22Rv1 (cell line): ENCODE results near the gene TECPR2.

ENCODE experiments used
- ZFX ChIP-seq: fragments of 450-650 bp; IDR thresholded peaks from 2 replicates; pipeline ENCODE4 v1.6.1; 2017; ENCODE audit warnings: antibody characterized with exemption, borderline replicate concordance
- TF ChIP-seq, protein P1 (sequence below): fragments of 450-650 bp; IDR thresholded peaks from 2 replicates; pipeline ENCODE4 v1.5.1; 2017; ENCODE audit warnings: mild to moderate bottlenecking

DNA sequence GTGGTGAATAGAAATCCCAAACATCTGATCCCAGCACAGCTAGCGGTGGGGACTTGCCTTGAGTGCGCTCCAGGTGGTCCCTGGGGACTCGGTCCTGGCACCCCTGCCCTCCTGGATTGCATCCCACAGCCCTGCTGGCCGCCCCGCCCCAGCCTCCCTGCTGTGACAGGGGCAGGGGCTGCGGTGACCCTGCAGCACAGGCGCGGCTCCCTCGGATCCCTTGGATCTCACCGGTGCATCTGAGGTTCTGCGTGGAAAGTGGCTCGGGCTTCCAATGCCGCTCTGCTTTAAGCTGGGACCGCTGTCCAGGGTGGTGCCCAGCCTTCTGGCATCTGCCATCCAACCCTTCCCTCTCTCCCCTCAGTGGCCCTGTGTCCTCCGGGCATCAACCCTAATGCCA is 130.8 kb downstream of the TECPR2 start:
- TF ChIP-seq, protein P1, sequence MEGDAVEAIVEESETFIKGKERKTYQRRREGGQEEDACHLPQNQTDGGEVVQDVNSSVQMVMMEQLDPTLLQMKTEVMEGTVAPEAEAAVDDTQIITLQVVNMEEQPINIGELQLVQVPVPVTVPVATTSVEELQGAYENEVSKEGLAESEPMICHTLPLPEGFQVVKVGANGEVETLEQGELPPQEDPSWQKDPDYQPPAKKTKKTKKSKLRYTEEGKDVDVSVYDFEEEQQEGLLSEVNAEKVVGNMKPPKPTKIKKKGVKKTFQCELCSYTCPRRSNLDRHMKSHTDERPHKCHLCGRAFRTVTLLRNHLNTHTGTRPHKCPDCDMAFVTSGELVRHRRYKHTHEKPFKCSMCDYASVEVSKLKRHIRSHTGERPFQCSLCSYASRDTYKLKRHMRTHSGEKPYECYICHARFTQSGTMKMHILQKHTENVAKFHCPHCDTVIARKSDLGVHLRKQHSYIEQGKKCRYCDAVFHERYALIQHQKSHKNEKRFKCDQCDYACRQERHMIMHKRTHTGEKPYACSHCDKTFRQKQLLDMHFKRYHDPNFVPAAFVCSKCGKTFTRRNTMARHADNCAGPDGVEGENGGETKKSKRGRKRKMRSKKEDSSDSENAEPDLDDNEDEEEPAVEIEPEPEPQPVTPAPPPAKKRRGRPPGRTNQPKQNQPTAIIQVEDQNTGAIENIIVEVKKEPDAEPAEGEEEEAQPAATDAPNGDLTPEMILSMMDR = no peak
- TF ChIP-seq ZFX = no peak
